HG03108 (cell line): ENCODE measurements around the gene ATG10.
"Not testable (repeated sequence)": the region's sequence is repeated elsewhere in the genome, so short reads cannot be mapped to it uniquely, and the experiment has no call there.

Experiments used
- ATAC-seq: cut with Tn5 transposase; IDR thresholded peaks from one replicate; pipeline ENCODE4 v1.9.1; 2021; ENCODE audit warnings: moderate library complexity; ENCODE audit not compliant: unreplicated experiment

The ATG10 gene

DNA sequence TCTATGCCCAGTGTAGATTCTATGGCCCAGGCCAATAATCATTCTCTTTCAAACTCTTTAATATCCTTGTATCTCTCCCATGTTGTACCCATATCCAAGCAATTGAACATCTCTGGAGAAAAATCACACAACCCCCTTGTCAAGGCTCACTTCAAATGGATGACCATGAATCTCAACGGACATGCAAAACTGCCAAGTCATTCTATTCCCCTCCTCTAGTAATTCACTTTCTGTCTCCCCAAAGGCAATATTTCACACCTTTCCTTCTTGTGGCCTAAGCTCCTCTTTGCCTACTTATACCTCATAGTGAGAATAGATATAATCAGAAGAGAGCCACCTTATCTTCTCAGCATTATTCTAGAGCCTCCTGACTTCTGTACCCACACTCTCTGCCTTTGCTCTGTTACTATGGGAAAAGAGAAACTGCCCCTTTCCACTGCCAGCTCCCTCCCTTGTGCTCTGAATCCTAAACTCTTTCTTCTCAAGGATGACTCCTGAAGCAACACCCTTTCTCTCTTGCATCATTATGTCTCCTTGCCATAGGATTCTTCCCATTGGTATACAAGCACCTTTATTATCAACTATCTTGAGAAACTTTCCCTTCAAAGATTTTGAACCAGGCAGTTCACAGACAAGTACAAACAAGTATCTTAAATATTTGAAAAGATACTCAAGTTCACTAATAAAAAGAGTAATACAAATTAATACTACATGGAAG lies 240.2 kb downstream of the ATG10 start:
- no peak for ATAC-seq

DNA sequence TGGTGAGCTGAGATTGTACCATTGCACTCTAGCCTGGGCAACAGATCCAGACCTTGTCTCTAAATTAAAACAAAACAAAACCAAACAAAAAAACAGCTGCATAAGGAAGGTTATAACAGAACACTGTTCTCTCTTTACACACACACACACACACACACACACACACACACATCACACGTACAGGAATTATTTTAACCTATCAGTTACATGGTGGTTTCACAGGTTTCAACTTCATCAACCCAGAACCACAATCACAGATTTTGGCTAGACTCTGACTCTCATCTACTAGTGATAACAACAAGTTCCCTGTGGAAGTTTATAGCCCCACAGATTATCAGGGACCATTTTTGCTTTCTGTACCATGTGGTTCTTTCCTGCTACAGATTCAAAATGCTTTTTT lies 246.1 kb downstream of the ATG10 start:
- no peak for ATAC-seq

DNA sequence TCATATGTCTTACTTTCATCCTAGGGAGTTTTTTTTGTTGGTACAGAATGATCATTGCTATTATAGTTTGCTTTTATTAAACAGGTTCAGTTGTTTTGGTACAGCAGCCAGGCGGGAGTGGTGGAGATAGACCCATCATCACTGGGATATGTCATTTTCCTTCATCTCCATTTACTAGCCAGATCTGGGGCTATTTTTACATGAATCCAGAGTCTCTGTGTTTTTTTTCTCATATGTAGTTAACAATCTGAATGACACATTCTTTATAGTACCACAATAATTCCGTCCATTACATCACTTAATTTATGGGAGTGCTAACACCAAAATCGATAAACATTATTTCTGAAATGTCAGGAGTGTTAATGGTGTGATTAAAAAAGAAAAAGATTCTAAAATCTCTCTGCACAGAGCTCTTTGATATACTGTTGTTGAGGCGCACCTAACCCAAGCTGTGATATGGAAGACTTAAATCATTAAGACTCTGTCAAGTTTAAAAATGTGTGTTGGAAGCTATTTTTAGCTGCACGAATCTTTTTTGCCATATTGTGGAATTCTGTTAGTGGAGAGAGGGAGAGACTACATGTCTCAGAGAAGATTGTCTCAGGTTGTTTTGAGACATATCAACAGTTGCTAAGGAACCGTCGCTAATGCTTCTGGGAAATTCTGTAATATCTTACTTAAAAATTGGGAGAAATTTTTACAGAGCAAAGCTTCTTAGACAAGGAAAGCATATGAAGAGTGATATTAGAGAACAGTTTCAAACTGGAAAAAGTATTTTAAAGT lies 246.7 kb downstream of the ATG10 start:
- no peak for ATAC-seq

DNA sequence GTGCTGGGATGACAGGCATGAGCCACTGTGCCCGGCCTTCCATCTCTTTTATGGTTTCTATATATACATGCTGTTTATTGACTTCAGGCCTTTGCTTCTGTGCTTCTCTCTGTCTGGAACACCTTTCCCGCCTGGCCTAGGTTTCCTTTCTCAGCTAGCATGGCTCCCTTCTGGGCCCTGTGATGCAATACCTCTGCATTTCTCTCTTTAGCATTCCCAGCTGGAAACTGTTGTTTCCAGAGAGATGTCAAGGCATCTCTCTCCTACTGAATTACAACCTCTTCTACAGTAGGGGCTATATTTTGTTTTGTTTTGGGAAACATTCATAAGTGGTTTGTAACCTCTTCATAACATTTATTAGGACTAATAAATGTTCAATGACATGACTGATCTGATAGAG lies 249.2 kb downstream of the ATG10 start:
- no peak for ATAC-seq

DNA sequence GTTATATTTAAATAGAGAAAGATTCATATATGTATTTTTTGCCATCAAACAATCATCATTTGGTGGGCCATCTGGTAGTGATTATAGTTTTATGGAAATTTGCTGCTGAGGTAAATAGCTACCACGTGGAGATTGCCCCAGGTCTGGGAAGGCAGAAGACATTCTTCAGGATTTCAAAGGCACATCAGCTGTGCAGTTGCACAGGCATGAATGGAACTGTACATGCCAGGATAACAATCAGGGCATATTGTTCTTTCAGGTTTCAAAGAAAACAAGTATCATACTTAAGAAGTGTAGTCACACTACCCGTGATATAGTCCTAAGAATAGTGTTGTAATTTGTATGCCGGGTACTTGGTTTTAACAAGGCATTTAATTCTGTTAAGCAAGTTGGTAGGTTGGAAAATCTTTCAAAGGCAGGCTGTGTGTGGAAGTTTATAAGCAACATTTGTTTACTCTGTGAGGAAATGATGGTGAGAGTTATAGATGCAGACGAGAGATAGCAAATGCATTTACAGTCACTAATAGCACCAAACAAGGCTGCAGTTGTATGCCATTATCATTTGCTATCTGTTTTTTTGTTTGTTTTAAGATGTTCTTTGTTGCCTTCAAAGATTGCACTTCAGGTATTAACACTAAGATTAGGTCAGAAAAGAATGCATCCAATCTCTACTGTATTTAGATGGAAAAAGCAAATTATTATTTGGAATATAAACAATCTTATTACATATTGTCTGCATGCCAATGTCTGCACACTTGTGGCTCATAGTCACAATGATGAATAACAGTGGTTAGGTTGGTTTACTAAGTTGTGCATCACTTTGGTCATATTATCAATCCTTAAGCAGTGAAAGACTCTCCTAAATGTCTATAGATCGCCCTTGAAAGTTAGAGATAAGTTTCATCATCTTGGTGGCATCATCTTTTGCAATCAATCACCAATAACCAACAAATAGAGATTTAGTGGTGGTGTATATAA lies 251.1 kb downstream of the ATG10 start:
- no peak for ATAC-seq

DNA sequence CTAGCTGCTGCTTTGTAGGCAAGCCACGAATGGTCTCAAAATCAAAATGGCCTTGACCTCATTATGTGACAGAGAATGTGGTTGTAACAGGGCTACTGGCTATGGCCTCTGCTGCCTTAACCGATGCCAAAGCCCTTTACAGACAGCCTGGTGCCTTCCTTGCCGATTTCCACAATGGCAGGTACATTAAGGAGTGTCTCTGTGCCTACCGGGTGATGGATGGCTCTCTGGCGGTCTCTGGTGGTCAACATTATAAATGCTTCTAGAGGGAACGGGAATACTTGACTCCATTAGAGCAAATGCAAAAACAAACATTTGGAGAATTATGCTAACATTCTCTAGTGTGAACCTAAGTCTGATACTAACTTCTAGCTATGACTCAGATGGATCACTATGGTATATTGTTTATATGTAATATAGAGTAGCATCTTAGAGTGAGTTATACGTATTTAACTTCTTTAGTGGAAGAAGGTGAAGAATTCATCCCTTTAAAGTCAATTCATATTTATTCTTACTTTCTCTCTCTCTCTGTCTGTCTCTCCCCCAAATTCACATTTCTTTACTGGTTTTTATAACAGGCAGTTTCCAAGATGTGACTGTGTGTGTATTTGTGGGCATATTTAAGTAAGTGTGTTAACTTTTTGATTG lies 253.8 kb downstream of the ATG10 start:
- ATAC-seq: peak; percentile 79

DNA sequence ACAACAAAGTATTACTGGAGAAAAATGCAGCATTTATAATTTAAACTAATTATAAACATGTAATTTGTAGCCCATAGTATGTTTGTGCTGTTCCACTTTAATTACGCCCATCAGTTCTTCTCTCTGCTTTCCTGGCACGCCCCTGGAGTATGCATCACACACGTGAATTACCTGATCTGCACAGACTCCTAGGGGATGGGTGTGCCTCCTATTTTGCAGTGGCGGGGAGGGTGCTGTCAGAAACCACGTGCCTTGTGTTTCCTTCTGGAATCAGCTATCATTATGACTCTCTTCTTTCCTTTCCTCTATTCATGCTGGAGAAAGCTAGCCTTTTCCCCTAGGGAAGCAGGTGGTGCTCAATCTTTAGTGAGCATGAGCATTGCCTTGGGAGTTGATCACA lies 263.1 kb downstream of the ATG10 start:
- no peak for ATAC-seq

DNA sequence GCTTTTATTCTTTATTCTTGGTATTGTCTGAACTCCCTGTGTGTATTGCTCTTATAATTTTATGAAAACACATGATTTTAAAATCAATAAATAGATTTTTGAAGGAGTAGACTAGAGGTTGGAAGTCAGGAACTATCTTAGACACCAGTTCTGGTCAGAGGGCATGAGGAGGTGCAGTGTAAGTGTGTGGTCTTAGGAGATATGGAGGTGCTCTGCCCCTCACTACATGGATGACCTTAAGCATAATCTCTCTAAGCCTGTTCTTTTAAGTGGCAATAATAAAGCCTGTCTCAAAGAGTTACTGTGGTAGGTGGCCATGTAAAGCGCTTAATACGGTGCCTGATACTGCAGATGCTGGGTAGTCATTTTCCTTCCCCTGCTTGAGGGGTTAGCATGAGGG lies 272.3 kb downstream of the ATG10 start:
- no peak for ATAC-seq

DNA sequence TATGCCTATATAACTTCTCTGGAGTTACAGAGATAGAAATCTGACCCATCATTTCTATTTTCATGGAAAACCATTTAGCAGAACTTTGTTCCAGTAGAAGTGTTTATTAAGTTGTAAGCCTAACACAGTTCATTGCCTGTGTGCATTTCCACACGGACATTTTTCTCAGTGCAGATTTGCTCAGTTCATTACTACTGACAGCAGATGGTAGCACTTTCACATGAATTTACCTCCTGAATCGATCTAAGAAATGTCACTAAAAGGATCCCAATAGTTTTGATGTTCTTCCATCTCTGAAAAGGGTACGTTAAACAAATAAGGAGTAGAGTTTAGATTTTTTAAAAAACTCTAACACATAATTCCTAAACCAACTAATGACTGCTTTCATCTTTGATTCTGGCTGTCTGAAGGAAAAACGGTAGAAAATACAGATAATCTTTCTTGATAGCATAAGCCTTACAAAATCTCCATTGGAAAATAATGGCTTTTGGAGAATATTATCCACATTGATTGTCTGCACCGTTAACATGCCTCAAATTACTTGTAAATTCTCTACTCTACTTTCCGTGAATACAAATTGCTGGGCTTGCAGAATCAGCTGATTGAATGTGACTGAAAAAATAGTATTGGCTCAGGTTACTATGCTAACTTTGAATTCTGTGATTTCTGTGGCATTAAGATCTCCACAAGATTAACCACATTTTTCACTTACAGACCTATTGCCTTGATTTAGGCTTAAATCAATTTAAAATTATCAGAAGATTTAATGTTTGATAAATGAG lies 273.2 kb downstream of the ATG10 start:
- ATAC-seq: no peak

DNA sequence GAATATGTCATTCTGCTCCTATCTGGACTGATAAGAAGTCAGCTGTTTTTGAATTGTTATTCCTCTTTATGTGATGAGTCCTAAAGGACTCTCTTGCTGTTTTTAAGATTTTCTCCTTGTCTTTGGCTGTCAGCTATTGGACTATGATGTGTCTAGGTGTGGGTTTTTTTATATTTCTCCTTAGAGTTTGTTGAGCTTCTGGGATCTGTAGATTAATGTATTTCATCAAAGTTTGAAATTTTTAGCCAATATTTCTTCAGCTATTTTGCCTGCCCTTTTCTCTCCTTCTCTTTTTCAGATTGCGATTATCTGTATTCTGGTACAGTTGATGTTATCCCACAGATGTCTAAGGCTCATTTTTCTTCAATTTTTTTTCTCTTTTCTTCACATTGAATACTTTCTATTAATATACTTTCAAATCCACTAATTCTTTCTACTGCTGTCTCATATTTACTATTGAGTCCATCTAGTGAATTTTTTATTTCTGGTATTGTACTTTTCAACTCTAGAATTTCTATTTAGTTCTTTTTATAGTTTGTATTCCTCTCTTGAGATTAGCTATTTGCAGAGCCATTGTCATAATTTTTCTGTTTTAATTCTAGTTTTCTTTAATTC lies 275.2 kb downstream of the ATG10 start:
- no peak for ATAC-seq

DNA sequence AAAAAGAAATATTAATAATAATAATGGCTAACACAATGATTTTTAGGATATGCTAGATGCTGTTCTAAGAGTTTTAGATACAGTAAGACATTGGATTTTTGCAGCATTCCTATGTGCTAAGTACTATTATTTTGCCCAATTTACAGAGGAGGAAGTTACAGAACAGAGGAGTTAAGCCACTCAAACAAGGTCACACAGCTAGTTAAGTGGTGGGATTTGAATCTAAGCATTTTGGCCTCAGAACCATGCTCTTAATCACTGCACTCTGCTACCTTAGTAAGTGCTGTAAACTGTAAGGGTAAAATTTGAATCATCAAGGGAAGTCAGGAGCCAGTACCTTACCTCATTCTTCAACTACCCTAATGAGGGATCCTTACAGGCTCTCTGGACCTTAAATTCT lies 280.9 kb downstream of the ATG10 start:
- ATAC-seq: no peak

DNA sequence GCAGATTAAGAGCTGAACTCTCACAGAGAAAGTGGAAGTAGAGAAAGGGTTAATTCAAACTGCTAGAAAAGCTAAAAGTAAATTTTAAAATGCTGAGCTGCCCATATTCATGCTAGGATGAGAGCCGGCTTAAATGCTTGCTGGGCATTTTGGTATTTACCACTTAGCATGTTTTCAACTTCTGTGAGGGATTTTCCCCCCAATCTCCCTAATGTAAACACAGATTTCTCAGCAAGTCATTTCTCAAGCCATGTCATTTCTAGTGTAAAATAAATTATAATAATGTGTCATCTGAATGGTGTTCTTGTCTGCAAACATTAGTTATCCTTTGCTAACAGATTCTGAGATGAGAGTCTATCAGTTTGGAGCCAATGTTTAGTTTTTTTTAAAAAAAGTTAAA lies 284.0 kb downstream of the ATG10 start:
- no peak for ATAC-seq

DNA sequence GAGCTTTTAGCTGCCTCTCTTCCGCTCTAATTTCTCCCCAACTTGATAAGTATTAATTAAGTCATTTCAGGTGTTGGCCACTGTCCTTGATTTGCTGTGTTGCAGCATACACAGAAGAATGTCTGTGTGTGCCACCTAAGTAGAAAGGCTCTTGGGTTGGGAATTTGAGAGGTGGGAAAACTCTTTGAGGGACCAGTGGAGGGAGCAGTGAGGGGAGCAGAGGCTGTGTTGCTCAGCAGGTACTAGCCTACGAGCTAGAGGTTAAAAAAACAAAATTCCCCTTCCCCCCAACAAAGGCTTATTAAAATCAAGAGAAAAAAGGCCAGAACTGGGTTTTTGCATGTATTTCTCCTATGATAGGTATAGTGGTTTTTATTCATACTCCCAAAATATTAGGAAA lies 285.4 kb downstream of the ATG10 start:
- ATAC-seq: no peak

DNA sequence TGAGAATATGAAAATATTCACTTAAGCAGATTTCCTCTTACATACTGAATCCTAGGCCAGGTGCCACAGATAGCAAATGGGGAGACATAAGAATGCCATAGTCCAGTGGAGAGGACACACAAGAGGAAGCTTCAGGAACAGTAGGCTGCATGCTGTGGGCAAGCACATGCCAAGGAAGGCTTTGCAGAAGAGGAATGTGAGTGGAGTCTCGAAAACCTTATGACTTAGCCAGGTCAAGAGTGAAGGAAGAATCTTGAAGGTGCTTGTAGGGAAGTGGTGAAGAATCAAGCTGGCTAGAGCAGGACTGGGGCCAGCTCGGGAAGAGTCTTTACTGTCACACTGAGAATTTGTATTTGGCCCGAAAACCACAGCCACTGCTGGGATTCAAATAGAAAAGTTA lies 285.9 kb downstream of the ATG10 start:
- no peak for ATAC-seq

DNA sequence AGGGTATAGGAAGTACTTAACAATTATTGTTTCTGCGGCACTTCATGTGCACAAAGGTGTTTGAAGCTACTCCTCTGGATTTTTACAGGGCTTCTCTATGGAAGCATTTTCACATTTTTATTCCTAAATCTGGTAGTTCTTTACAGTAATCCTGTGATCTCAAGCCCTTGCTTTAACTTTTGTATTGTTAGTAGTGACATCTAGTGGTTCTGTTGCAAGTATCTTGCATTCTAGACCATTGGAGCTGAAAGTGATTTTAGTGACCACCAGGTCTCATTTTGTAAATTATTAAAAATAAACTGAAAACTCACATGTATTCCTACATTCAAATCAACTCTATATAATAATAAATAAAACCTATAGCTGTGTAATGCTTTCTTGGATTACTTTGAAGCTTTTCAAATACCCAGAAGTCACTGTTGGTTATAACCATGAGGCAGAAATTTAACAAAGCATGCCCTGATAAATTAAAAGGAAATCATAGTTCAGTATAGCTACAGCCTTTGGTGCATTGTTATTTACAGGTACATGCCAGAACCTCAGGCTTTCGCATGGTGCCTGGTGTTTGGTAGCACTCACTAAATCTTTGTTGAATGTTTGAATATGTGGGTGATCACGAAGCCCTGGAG lies 287.5 kb downstream of the ATG10 start:
- no peak for ATAC-seq

DNA sequence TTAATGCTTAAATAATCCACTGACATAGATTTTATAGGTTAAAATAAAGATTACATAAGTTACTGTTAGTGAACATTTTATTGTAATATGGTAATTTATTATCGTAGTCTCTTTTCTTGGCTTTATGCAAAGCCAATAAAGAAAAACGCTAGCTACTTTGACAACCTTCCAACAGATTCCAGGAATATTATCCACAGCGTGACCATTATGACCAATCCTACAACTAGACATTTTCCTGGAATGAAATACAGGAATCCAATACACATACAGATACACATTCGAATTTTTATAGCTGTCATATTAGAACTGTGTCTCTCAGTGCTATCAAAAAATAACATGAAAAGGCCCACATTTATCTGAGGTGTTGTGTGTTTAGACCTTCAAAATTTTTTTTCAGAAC lies 293.2 kb downstream of the ATG10 start:
- ATAC-seq: no peak

DNA sequence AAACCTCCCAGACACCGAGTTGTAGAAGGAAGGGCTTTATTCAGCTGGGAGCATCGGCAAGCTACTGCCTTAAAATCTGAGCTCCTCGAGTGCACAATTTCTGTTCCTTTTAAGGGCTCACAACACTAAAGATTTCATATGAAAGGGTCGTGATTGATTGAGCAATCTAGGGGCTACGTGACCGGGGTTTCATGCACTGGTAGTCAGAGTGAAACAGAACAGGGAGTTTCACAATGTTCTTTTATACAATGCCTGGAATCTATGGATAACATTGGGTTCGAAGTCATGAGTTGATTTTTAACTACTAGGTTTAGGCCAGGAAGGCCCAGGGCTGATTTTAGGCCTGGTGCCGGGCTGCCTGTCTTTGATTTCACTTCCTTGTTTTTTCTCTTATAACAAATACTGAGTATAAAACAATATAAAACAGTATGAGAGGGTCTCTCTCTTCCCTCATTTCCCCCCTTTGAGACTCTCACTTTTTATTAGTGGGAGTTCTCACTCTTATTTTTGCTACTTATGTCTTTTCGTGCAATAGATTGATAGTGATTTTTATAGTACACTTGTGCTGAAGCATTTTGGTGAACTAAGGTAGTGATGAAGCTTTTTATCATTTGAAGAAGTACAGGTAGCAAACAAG lies 295.6 kb downstream of the ATG10 start:
- ATAC-seq: not testable (repeated sequence)

DNA sequence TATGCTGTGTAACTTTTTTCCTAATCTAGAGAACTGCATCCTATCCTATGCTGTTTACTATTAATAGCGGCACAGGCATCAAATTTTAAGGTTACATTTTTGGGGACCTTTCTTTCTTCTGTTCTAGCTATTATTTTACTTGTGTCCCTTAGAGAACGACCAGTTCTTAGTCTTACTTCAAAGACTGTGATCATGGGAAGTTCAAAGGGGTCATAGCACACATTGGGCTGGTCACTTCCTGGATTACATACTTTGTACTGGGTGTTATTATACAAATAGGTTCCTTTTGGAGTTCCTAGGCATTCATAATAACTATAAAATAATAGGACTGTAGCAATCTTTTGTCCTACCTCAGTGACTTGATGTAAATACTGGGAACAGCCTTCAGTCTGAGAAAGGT lies 297.5 kb downstream of the ATG10 start:
- ATAC-seq: not testable (repeated sequence)
